ENCODE results near the gene MPHOSPH9. TPM values are rescaled to one million over a fixed set of nuclear protein-coding genes. Genes with fewer than 3 reads are reported as not detected.
A peak's percentile ranks its signal among the peaks of the same experiment; 100 is the strongest.

MPHOSPH9 gene
- total RNA-seq, 4 donors from 2014 or later = 21.6 to 53.6 (median 39.1) TPM

DNA sequence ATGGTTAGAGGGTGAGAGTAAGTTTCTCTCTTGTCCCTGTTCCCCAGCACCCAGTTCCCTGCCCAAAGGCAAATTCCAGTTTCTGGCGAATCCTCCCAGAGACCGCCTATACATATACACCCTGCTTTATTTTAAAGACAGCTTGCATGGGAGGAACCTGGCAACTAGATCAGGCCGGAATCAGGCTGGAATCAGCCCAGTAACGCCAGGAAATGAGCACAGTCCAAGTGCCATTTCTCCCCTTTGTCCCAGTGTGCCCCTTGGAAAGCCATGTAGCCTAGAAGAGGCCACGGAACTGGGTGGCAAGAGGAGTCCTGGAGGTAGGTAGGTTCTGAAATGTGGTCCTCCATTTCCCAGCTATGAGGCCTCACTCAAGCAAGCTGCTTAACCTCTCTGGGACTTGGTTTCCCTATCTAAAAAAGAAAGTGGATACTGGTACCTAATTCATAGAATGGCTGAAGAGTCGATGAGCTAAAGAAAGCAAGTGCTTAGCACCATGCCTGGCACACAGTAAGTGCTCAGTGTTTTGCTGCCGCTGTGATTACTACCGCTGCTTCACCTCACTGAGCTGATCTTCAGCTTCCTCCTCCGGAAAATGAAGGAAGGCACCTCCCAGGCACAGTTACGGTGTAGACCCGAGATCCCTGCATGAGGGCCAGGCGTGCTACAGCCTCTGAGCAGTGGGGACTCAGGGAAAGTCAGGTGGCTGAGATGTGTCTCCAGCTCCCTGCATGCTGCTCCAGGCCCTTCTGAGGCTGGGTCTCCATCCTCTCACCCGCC lies 118.4 kb downstream of the MPHOSPH9 start:
- H3K9me3 ChIP-seq = no peaks in the 10 kb centered on the region
- H3K27ac ChIP-seq = peak overlapping the region; percentile 9 to 87 (median 29)
- 70 to 86% methylated on average over 10 to 13 of the region's 13 CpGs for WGBS, 2 donors
- TF ChIP-seq, protein P1, sequence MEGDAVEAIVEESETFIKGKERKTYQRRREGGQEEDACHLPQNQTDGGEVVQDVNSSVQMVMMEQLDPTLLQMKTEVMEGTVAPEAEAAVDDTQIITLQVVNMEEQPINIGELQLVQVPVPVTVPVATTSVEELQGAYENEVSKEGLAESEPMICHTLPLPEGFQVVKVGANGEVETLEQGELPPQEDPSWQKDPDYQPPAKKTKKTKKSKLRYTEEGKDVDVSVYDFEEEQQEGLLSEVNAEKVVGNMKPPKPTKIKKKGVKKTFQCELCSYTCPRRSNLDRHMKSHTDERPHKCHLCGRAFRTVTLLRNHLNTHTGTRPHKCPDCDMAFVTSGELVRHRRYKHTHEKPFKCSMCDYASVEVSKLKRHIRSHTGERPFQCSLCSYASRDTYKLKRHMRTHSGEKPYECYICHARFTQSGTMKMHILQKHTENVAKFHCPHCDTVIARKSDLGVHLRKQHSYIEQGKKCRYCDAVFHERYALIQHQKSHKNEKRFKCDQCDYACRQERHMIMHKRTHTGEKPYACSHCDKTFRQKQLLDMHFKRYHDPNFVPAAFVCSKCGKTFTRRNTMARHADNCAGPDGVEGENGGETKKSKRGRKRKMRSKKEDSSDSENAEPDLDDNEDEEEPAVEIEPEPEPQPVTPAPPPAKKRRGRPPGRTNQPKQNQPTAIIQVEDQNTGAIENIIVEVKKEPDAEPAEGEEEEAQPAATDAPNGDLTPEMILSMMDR (IDR thresholded peaks at IDR 0.05) = no peak
- no peak for TF ChIP-seq POLR2A (IDR thresholded peaks at IDR 0.05)
- no peak for DNase-seq
- H3K36me3 ChIP-seq = no peaks in the 10 kb centered on the region
- H3K4me3 ChIP-seq (replicated peaks in 1 of 3) = no peak overlapping the region
- H3K27me3 ChIP-seq = no peaks in the 10 kb centered on the region
- peaks cover 46 to 54% of the 10 kb centered on the region in 2 donors for H3K4me1 ChIP-seq
- intact Hi-C loops (cut with DNase I) = no loop called here

DNA sequence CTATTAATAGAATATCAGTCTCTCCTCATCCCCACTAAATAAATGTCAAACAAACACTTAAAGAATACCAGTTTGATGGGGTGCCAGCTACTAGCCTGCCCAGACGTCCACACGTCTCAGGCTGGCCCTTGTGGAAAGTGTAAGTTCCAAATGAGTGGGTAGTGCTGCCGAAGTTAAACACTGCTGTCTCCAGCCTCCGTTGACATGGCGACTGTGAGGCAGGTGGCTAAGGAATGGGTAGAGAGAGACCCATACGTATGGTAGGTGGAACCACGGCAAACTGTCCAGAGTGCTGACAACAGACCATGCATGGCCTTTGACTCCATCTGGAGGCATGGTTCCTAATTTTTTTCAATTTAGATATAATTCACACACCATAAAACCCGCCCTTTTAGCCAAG lies 119.9 kb downstream of the MPHOSPH9 start:
- H3K27ac ChIP-seq = peak overlapping the region; percentile 66 to 87 (median 84)
- H3K4me1 ChIP-seq = peaks cover 61 to 69% of the 10 kb centered on the region in 2 donors
- DNase-seq = peak; percentile 83 to 86
- intact Hi-C loops (cut with DNase I) = no loop called here
- no peaks in the 10 kb centered on the region for H3K27me3 ChIP-seq
- no peaks in the 10 kb centered on the region for H3K36me3 ChIP-seq
- 32 to 47% methylated on average over 8 of the region's 8 CpGs for WGBS, 2 donors
- TF ChIP-seq POLR2A (IDR thresholded peaks at IDR 0.05) = no peak
- TF ChIP-seq, protein P1 (IDR thresholded peaks at IDR 0.05) = no peak
- H3K9me3 ChIP-seq = no peaks in the 10 kb centered on the region
- H3K4me3 ChIP-seq (replicated peaks in 1 of 3) = no peak overlapping the region

DNA sequence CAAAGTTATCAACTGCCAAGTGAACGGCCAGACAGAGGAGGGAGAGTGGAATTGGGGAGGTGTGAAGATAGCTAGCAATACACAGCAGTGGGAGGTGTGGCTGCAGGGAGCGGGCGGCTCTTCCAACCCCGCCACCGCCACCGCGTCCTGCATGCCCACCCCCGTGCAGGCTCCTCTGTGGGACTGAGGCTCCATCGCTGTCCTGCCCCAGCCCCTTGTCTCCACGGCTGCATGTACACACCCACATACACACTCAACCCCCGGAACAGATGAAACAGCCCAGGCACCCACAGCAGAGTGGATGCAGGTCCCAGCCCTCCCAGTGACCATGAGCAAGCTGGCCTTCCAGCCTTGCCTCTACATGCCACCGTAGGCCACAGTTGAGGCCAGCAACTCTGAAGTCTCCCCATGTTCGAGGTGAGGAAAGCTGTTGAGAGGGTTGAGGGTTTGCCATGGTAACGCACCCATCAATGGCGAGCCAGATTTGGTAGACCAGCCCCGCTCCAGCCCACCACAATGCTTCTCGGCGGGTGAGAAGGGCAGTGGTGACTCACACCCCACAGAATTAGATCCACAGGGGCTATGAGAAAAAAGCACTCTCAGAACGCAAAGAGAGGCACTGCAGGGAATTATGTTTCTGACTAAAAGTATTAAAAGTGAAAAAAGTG lies 121.3 kb downstream of the MPHOSPH9 start:
- intact Hi-C loops (cut with DNase I) = no loop called here
- Histone ChIP-seq H3K27ac (peak overlapping the region; percentile 66 to 87 (median 84)), H3K27me3 (no peaks in the 10 kb centered on the region), H3K4me1 (peaks cover 73 to 83% of the 10 kb centered on the region in 2 donors), H3K9me3 (no peaks in the 10 kb centered on the region), H3K4me3 (replicated peaks in 1 of 3) (no peak overlapping the region), H3K36me3 (no peaks in the 10 kb centered on the region)
- no peak for TF ChIP-seq POLR2A (IDR thresholded peaks at IDR 0.05)
- TF ChIP-seq, protein P1 (IDR thresholded peaks at IDR 0.05) = no peak
- 88 to 90% methylated on average over 17 to 19 of the region's 19 CpGs for WGBS, 2 donors
- no peak for DNase-seq

DNA sequence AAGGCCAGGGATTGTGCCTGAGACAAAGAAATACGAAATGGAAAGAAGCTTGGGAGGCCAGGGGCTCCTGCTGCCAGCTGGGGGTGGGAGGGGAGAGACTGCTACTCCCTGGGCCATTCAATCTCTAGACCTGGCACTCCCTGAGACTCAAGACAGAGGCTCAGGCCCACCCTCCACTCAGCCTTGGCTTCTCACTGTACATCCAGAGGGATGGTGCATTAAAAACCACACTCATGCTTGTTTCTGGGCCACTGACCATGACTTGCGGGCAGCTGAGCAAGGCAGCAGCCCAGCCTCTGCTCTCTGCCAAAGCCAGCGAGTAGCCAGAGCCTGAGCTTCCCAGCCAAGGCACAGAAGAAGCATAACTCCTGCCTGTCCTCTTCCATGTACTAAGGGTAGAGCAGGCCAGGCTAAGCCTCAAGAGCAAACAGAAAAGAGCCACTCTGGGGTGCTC lies 123.6 kb downstream of the MPHOSPH9 start:
- H3K36me3 ChIP-seq = no peaks in the 10 kb centered on the region
- DNase-seq = peak; percentile 78 to 84
- intact Hi-C loops (cut with DNase I) = loop anchor here (10.0 kb wide), 1 partner anchor 65 kb away; no protein-coding TSS in a partner anchor
- TF ChIP-seq POLR2A (IDR thresholded peaks at IDR 0.05) = peak in 1 of 2 donors; percentile 35
- TF ChIP-seq, protein P1 (IDR thresholded peaks at IDR 0.05) = no peak
- peaks cover 53 to 73% of the 10 kb centered on the region in 2 donors for H3K4me1 ChIP-seq
- no peaks in the 10 kb centered on the region for H3K27me3 ChIP-seq
- no peak overlapping the region for H3K4me3 ChIP-seq (replicated peaks in 1 of 3)
- WGBS, 2 donors = 27 to 30% methylated on average over 2 to 3 of the region's 3 CpGs
- H3K9me3 ChIP-seq = no peaks in the 10 kb centered on the region
- peak overlapping the region; percentile 4 to 68 (median 59) for H3K27ac ChIP-seq

All from thyroid gland (tissue), 4 donors.